ENCODE data around the gene ACSS1.

DNA sequence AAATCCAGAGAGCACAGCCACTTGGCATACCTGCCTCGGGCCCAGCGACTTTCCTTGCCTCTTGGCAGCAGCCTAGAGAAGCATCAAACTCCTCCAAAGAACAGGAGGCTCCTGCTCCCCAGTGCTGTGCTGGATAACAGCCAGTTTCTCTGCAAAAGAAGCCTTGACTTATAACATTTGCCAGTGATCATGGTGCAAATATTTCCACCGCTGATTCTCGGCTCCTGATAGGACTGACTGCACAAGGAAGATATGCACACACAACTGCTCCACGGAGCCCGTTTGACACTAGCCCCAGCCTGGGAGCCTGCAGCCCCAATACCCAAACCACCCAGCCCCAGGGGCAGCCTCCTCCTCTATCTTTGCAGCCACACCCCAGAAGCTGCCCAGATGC lies 17.5 kb downstream of the ACSS1 start:
- TF ChIP-seq, protein P1, sequence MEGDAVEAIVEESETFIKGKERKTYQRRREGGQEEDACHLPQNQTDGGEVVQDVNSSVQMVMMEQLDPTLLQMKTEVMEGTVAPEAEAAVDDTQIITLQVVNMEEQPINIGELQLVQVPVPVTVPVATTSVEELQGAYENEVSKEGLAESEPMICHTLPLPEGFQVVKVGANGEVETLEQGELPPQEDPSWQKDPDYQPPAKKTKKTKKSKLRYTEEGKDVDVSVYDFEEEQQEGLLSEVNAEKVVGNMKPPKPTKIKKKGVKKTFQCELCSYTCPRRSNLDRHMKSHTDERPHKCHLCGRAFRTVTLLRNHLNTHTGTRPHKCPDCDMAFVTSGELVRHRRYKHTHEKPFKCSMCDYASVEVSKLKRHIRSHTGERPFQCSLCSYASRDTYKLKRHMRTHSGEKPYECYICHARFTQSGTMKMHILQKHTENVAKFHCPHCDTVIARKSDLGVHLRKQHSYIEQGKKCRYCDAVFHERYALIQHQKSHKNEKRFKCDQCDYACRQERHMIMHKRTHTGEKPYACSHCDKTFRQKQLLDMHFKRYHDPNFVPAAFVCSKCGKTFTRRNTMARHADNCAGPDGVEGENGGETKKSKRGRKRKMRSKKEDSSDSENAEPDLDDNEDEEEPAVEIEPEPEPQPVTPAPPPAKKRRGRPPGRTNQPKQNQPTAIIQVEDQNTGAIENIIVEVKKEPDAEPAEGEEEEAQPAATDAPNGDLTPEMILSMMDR (IDR thresholded peaks at IDR 0.05; ENCODE audit: insufficient read depth, low read depth, low read length): no peak
- no peak for TF ChIP-seq EZH2 (IDR thresholded peaks at IDR 0.05; ENCODE audit: insufficient read depth, low read length)

Data from astrocyte (in vitro differentiated cells and primary cell).